Posterior vena cava (tissue), 2 donors: ENCODE data around the gene RAB40B. TPM values are rescaled to one million over a fixed set of nuclear protein-coding genes. Genes with fewer than 3 reads are reported as not detected.
"Not testable (repeated sequence)": the region's sequence is repeated elsewhere in the genome, so short reads cannot be mapped to it uniquely, and the experiment has no call there.

Source experiments
- DNase-seq: peaks from one replicate; pipeline ENCODE4 v3.0.0-alpha.2; 2020; ENCODE audit warnings: low spot score
- intact Hi-C, 2 donors: fragments of 100-400 bp; cut with DNase I; formaldehyde crosslinking; loops; one replicate each; pipeline versions ENCODE4 v1.14.1 to v1.14.2; 2022 to 2023
- long read RNA-seq, 2 donors: library from polyadenylated mRNA; unstranded; transcript quantifications; one replicate each; pipeline ENCODE4 v2.0.0, GENCODE V29; 2020 to 2021
- total RNA-seq, 2 donors: library from RNA; stranded (reverse); fragmentation: NEBNext Ultra II Directional; extraction: Animal tissue kit (Norgen Biotek cat#: 25700); gene quantifications; one replicate each; pipeline ENCODE4 v1.2.1, GENCODE V29; 2021
- donor health status: DM: yes; HTN: yes; CAD: no.
- donor health status: DM: yes; HTN: yes; CAD: no.

RAB40B gene
- total RNA-seq: 1 to 10 TPM; 4.2 to 6.3 TPM
- long read RNA-seq, donor 1, partial matches to known transcripts: 0 of 2 reads
- long read RNA-seq, donor 1, other reads (novel, unspliced or antisense): 0 of 2 reads
- long read RNA-seq, donor 2, transcript RAB40B-206 (6 exons, 3,859 nt): major isoform, 10 of 15 reads
- long read RNA-seq, donor 2, partial matches to known transcripts: 2 of 15 reads
- long read RNA-seq, donor 2, other reads (novel, unspliced or antisense): 3 of 15 reads

GRCh38 chr17:82698065-82698973 lies at the start of gene RAB40B:
Gene RAB40B (minus strand): TSS chr17:82698698. CDS start chr17:82698596, 102 bp downstream.
- DNase-seq: peak; percentile 100
- intact Hi-C loops: no loop called here

- intact Hi-C loops: no loop called here
- no peak for DNase-seq
Observed at GRCh38 chr17:82745524-82745923, 47.0 kb upstream of the RAB40B start.

GRCh38 chr17:82744736-82745135 lies 46.2 kb upstream of the RAB40B start:
- DNase-seq, intact Hi-C loops: not testable (repeated sequence)

- no peak for DNase-seq
- intact Hi-C loops: no loop called here
Observed at GRCh38 chr17:82743344-82744219, 45.1 kb upstream of the RAB40B start.

- intact Hi-C loops: no loop called here
Observed at GRCh38 chr17:82740906-82741759, 42.6 kb upstream of the RAB40B start.

GRCh38 chr17:82737967-82738877 lies 39.7 kb upstream of the RAB40B start:
- no peak for DNase-seq
- intact Hi-C loops: no loop called here

More at GRCh38 chr17:82740906-82741759, 42.6 kb upstream of the RAB40B start:
- no peak for DNase-seq

- no peak for DNase-seq
- intact Hi-C loops: no loop called here
Observed at GRCh38 chr17:82736511-82737185, 38.1 kb upstream of the RAB40B start.

GRCh38 chr17:82734987-82735866 lies 36.7 kb upstream of the RAB40B start, which contains the start of gene FN3K:
Gene FN3K (plus strand): TSS chr17:82735615. CDS start chr17:82735637, 22 bp downstream.
- intact Hi-C loops: no loop called here
- DNase-seq: peak; percentile 91

GRCh38 chr17:82732118-82732743 lies 33.7 kb upstream of the RAB40B start:
- no peak for DNase-seq
- intact Hi-C loops: no loop called here

GRCh38 chr17:82729479-82730260 lies 31.2 kb upstream of the RAB40B start:
- intact Hi-C loops: loop anchor here in 1 of 2 donors (5.0 kb wide), 1 partner anchor 1422 kb away; no protein-coding TSS in a partner anchor

GRCh38 chr17:82726427-82726826 lies 27.9 kb upstream of the RAB40B start:
- DNase-seq: no peak
- intact Hi-C loops: loop anchor here in 1 of 2 donors (5.0 kb wide), 1 partner anchor 1419 kb away; no protein-coding TSS in a partner anchor

More at GRCh38 chr17:82729479-82730260, 31.2 kb upstream of the RAB40B start:
- DNase-seq: no peak

GRCh38 chr17:82723169-82723807 lies 24.8 kb upstream of the RAB40B start:
- no peak for DNase-seq
- intact Hi-C loops: no loop called here

- intact Hi-C loops: no loop called here
- DNase-seq: no peak
Observed at GRCh38 chr17:82722341-82723013, 24.0 kb upstream of the RAB40B start.

- no peak for DNase-seq
- intact Hi-C loops: no loop called here
Observed at GRCh38 chr17:82720204-82720603, 21.7 kb upstream of the RAB40B start.
